Esophagus squamous epithelium (tissue), 4 donors: Measurements from ENCODE around the gene HS3ST2.
"Not testable (repeated sequence)": the region's sequence is repeated elsewhere in the genome, so short reads cannot be mapped to it uniquely, and the experiment has no call there.

Experiments
- POLR2A ChIP-seq, 4 donors: fragments of 450-650 bp; IDR thresholded peaks; one replicate each; pipeline ENCODE4 v1.6.1; 2017; ENCODE audit warnings: antibody characterized with exemption in 4 of 4, mild to moderate bottlenecking in 4 of 4, moderate library complexity in 3 of 4
- TF ChIP-seq, protein P1 (sequence below), 6 experiments: fragments of 450-650 bp in 4 of 6; fragments of 200-600 bp in 2 of 6; sonication (generic) in 2 of 6; IDR thresholded peaks; one replicate each; pipeline ENCODE4 v1.5.1; 2016 to 2019; ENCODE audit warnings: antibody characterized with exemption in 6 of 6, mild to moderate bottlenecking in 4 of 6, moderate library complexity in 4 of 6

GRCh38 chr16:22818736-22819135 is 4.8 kb downstream of the HS3ST2 start:
- TF ChIP-seq, protein P1, sequence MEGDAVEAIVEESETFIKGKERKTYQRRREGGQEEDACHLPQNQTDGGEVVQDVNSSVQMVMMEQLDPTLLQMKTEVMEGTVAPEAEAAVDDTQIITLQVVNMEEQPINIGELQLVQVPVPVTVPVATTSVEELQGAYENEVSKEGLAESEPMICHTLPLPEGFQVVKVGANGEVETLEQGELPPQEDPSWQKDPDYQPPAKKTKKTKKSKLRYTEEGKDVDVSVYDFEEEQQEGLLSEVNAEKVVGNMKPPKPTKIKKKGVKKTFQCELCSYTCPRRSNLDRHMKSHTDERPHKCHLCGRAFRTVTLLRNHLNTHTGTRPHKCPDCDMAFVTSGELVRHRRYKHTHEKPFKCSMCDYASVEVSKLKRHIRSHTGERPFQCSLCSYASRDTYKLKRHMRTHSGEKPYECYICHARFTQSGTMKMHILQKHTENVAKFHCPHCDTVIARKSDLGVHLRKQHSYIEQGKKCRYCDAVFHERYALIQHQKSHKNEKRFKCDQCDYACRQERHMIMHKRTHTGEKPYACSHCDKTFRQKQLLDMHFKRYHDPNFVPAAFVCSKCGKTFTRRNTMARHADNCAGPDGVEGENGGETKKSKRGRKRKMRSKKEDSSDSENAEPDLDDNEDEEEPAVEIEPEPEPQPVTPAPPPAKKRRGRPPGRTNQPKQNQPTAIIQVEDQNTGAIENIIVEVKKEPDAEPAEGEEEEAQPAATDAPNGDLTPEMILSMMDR (IDR thresholded peaks at IDR 0.05), result not testable (repeated sequence)
- TF ChIP-seq POLR2A (IDR thresholded peaks at IDR 0.05), result not testable (repeated sequence)
